Motor neuron (in vitro differentiated cells): Measurements from ENCODE around the gene TJAP1. TPM values are rescaled to one million over a fixed set of nuclear protein-coding genes. Genes with fewer than 3 reads are reported as not detected.

Experiments
- ATAC-seq, 8 experiments: fragments of 200-7000 bp; cut with Tn5 transposase; replicated peaks in 6 of 8; 2 replicates each; pipeline ENCODE4 v1.8.0; 2021; ENCODE audit warnings: mild to moderate bottlenecking in 8 of 8, moderate library complexity in 8 of 8
- H3K27ac ChIP-seq, 2 donors: fragments of 250-450 bp; sonication (Bioruptor Pico); 2 replicates each; pipeline ENCODE4 v1.9.0; 2021; ENCODE audit warnings: antibody characterized with exemption in 2 of 2, mild to moderate bottlenecking in 2 of 2, moderate library complexity in 1 of 2
- H3K4me1 ChIP-seq, 2 donors: fragments of 250-450 bp; sonication (Bioruptor Pico); replicated peaks in 1 of 2; 2 replicates each; pipeline ENCODE4 v1.6.1; 2021; ENCODE audit warnings: antibody characterized with exemption in 2 of 2, mild to moderate bottlenecking in 2 of 2, moderate library complexity in 1 of 2
- H3K4me3 ChIP-seq, 5 donors: fragments of 250-450 bp; sonication (Bioruptor Pico); 2 replicates each; pipeline ENCODE4 v1.9.0; 2021; ENCODE audit warnings: antibody characterized with exemption in 5 of 5, mild to moderate bottlenecking in 5 of 5, moderate library complexity in 4 of 5
- WGBS, 10 experiments: fragments of 450-650 bp; shearing (Covaris generic); methylation state at CpG; one replicate each; pipeline ENCODE4 v1.0.0; 2022; 5-methylcytosine and 5-hydroxymethylcytosine counted together
- in situ Hi-C, 9 experiments: fragments of 400-800 bp; cut with MboI; loops; one replicate each; pipeline ENCODE4 v1.15.0; 2021; ENCODE audit warnings: low sequenced_read_pairs in 9 of 9, low pct_unique_long_range_greater_than_20kb in 2 of 9; ENCODE audit not compliant: unreplicated experiment in 9 of 9
- total RNA-seq, 8 experiments: library from RNA; unstranded; fragments of 300-600 nt; gene quantifications; 2 replicates each; pipeline versions ENCODE4 v1.2.3 to v1.2.4, GENCODE V29; 2022

TJAP1 gene
- 10 to 100 TPM in 7 of 8 experiments, 1 to 10 TPM in 1; 7.4 to 24.2 (median 12.7) TPM for total RNA-seq

GRCh38 chr6:43477235-43478007 lies at the start of gene TJAP1:
Gene TJAP1 (plus strand): TSS chr6:43477570. CDS start chr6:43499002, 21,432 bp downstream.
- ATAC-seq, result peak; percentile 94 to 99 (median 98)
- 0 to 6% (median 0%) methylated on average over 2 to 6 of the region's 34 CpGs; no CpG with 5 or more reads in 3 of the 10 experiments for WGBS, 10 experiments
- H3K4me1 ChIP-seq, result peaks cover 9 to 25% of the 10 kb centered on the region in 2 donors
- H3K27ac ChIP-seq, result peak within 1 kb of the TSS; percentile 50 to 65
- in situ Hi-C loops, result no loop called here
- peak within 1 kb of the TSS; percentile 50 to 91 (median 59) for H3K4me3 ChIP-seq

GRCh38 chr6:43428112-43428570 lies 49.2 kb upstream of the TJAP1 start:
- in situ Hi-C loops, result loop anchor here in 1 of 9 experiments (25.0 kb wide), 1 partner anchor 166 kb away; no protein-coding TSS in a partner anchor
- 0 to 25% (median 13%) methylated on average over 3 to 11 of the region's 12 CpGs; no CpG with 5 or more reads in 3 of the 10 experiments for whole genome bisulfite sequencing, 10 experiments
- Histone ChIP-seq H3K27ac (peak overlapping the region; percentile 79 to 90), H3K4me1 (peaks cover 12 to 13% of the 10 kb centered on the region in 2 donors), H3K4me3 (peak overlapping the region; percentile 49 to 76 (median 57))
- ATAC-seq, result peak in 2 of 8 experiments; percentile 21 to 31

GRCh38 chr6:43428874-43429273 lies 48.5 kb upstream of the TJAP1 start:
- Histone ChIP-seq H3K4me3 (peak overlapping the region; percentile 49 to 76 (median 57)), H3K4me1 (peaks cover 12 to 13% of the 10 kb centered on the region in 2 donors), H3K27ac (no peak overlapping the region)
- no peak for ATAC-seq
- in situ Hi-C loops, result loop anchor here in 1 of 9 experiments (25.0 kb wide), 1 partner anchor 167 kb away; no protein-coding TSS in a partner anchor
- WGBS, 10 experiments, result 52 to 100% (median 79%) methylated on average over 1 to 3 of the region's 3 CpGs; no CpG with 5 or more reads in 4 of the 10 experiments

- no peak overlapping the region for H3K27ac ChIP-seq
- peaks cover 21 to 22% of the 10 kb centered on the region in 2 donors for H3K4me1 ChIP-seq
- 80 to 100% (median 91%) methylated on average over 1 to 6 of the region's 19 CpGs; no CpG with 5 or more reads in 3 of the 10 experiments for WGBS, 10 experiments
- in situ Hi-C loops, result loop anchor here in 1 of 9 experiments (25.0 kb wide), 1 partner anchor 170 kb away; no protein-coding TSS in a partner anchor
- no peak for ATAC-seq
- no peak overlapping the region for H3K4me3 ChIP-seq
These were observed 45.1 kb upstream of the TJAP1 start for GRCh38 chr6:43432009-43432945.

- in situ Hi-C loops, result loop anchor here in 1 of 9 experiments (25.0 kb wide), 1 partner anchor 171 kb away; no protein-coding TSS in a partner anchor
- WGBS, 10 experiments, result 84 to 100% (median 95%) methylated on average over 1 to 6 of the region's 8 CpGs; no CpG with 5 or more reads in 6 of the 10 experiments
- peaks cover 21 to 26% of the 10 kb centered on the region in 2 donors for H3K4me1 ChIP-seq
- no peak for ATAC-seq
- no peak overlapping the region for H3K27ac ChIP-seq
- H3K4me3 ChIP-seq, result no peak overlapping the region
These were observed 44.2 kb upstream of the TJAP1 start for GRCh38 chr6:43433148-43433547.

GRCh38 chr6:43434001-43434840 lies 43.1 kb upstream of the TJAP1 start:
- peak in 1 of 8 experiments; percentile 12 for ATAC-seq

GRCh38 chr6:43434943-43435342 lies 42.4 kb upstream of the TJAP1 start:
- no peak overlapping the region for H3K27ac ChIP-seq
- H3K4me1 ChIP-seq, result peaks cover 11 to 19% of the 10 kb centered on the region in 2 donors
- in situ Hi-C loops, result loop anchor here in 1 of 9 experiments (25.0 kb wide), 1 partner anchor 173 kb away; no protein-coding TSS in a partner anchor
- 80 to 100% (median 98%) methylated on average over 1 to 4 of the region's 4 CpGs; no CpG with 5 or more reads in 3 of the 10 experiments for WGBS, 10 experiments
- no peak for ATAC-seq
- no peak overlapping the region for H3K4me3 ChIP-seq

More at GRCh38 chr6:43434001-43434840, 43.1 kb upstream of the TJAP1 start:
- Histone ChIP-seq H3K4me1 (peaks cover 11 to 19% of the 10 kb centered on the region in 2 donors), H3K4me3 (no peak overlapping the region), H3K27ac (no peak overlapping the region)
- WGBS, 10 experiments, result 86 to 100% (median 96%) methylated on average over 2 to 4 of the region's 15 CpGs; no CpG with 5 or more reads in 6 of the 10 experiments
- in situ Hi-C loops, result loop anchor here in 1 of 9 experiments (25.0 kb wide), 1 partner anchor 172 kb away; no protein-coding TSS in a partner anchor

- H3K4me3 ChIP-seq, result no peak overlapping the region
- H3K4me1 ChIP-seq, result peaks cover 11 to 19% of the 10 kb centered on the region in 2 donors
- peak overlapping the region; percentile 23 to 31 for H3K27ac ChIP-seq
- in situ Hi-C loops, result loop anchor here in 1 of 9 experiments (25.0 kb wide), 1 partner anchor 174 kb away; no protein-coding TSS in a partner anchor
- peak in 1 of 8 experiments; percentile 6 for ATAC-seq
- WGBS, 10 experiments, result 67 to 100% (median 87%) methylated on average over 2 to 5 of the region's 9 CpGs; no CpG with 5 or more reads in 3 of the 10 experiments
These were observed 41.5 kb upstream of the TJAP1 start for GRCh38 chr6:43435682-43436437.

- peak; percentile 63 to 86 (median 79) for ATAC-seq
- WGBS, 10 experiments, result 0 to 71% (median 28%) methylated on average over 1 to 5 of the region's 5 CpGs; no CpG with 5 or more reads in 2 of the 10 experiments
- Histone ChIP-seq H3K27ac (peak overlapping the region; percentile 31 to 64), H3K4me1 (peaks cover 11 to 19% of the 10 kb centered on the region in 2 donors), H3K4me3 (no peak overlapping the region)
- in situ Hi-C loops, result loop anchor here in 1 of 9 experiments (25.0 kb wide), 1 partner anchor 174 kb away; no protein-coding TSS in a partner anchor
These were observed 40.6 kb upstream of the TJAP1 start for GRCh38 chr6:43436577-43437282.

GRCh38 chr6:43437700-43438099 lies 39.7 kb upstream of the TJAP1 start:
- no peak for ATAC-seq
- WGBS, 10 experiments, result 42 to 100% (median 60%) methylated on average over 1 to 3 of the region's 4 CpGs; no CpG with 5 or more reads in 5 of the 10 experiments
- no peak overlapping the region for H3K27ac ChIP-seq
- peaks cover 11 to 19% of the 10 kb centered on the region in 2 donors for H3K4me1 ChIP-seq
- no peak overlapping the region for H3K4me3 ChIP-seq
- in situ Hi-C loops, result loop anchor here in 1 of 9 experiments (25.0 kb wide), 1 partner anchor 175 kb away; no protein-coding TSS in a partner anchor
